Lower leg skin (tissue), 4 donors: ENCODE results near the gene SLIT3. TPM values are rescaled to one million over a fixed set of nuclear protein-coding genes. Genes with fewer than 3 reads are reported as not detected.
A peak's percentile ranks its signal among the peaks of the same experiment; 100 is the strongest.

Source experiments
- DNase-seq, 2 donors: peaks; one replicate each; pipeline ENCODE4 v3.0.0-alpha.2; 2019; ENCODE audit warnings: low spot score in 2 of 2
- H3K4me3 ChIP-seq: fragments of 200-600 bp; sonication (generic); 2 replicates; pipeline ENCODE4 v1.5.1; 2017; ENCODE audit warnings: mild to moderate bottlenecking, low read depth; ENCODE audit not compliant: poor library complexity, severe bottlenecking
- POLR2A ChIP-seq, 2 donors: fragments of 450-650 bp; IDR thresholded peaks; one replicate each; pipeline ENCODE4 v1.6.1; 2016 to 2017; ENCODE audit warnings: antibody characterized with exemption in 2 of 2, mild to moderate bottlenecking in 1 of 2, moderate library complexity in 1 of 2
- WGBS, 2 donors: methylation state at CpG; one replicate each; pipeline ENCODE4 v1.1.5; 2018; 5-methylcytosine and 5-hydroxymethylcytosine counted together
- intact Hi-C: fragments of 100-400 bp; cut with DNase I; formaldehyde crosslinking; loops from one replicate; pipeline ENCODE4 v1.15.0; 2023; ENCODE audit warnings: low total_unique reads
- total RNA-seq, 4 donors: library from RNA; depleted of rRNA; stranded (reverse); fragments of >200 nt; gene quantifications; one replicate each; pipeline ENCODE4 v1.1.0, GENCODE V29; 2016
- TF ChIP-seq, protein P1 (sequence below), 3 donors: fragments of 450-650 bp; IDR thresholded peaks; one replicate each; pipeline ENCODE4 v1.5.1; 2016; ENCODE audit warnings: antibody characterized with exemption in 3 of 3, mild to moderate bottlenecking in 3 of 3, moderate library complexity in 2 of 3

Gene SLIT3
- total RNA-seq, 4 donors from 2014 or later: 12.4 to 66.0 (median 22.8) TPM

DNA sequence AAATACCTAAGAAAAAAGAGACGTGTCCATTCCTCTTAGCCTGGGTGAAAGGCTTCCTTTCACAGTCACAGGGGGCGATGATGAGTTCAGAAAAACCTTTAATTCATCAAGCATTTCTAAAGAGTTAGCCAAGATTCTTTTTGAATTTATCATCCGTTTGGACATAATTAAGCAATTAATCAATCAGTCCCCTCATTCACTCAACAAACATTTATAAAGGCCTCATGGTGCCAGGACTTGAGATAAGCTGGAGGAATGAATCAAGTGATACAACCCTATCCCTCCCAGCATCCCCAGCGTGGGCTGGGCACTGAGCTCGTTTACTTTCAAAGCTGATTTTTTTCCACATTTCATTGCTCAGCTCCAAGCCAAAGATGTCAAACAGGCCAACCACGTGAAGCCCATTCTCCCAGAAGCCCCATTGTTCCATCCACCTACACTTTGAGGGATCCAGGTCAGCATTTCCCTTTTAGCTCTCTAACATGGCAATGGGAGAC lies 140.5 kb downstream of the SLIT3 start:
- intact Hi-C loops: no loop called here
- peak in 1 of 2 donors; percentile 81 for DNase-seq
- no peak for TF ChIP-seq POLR2A (IDR thresholded peaks at IDR 0.05)
- TF ChIP-seq, protein P1, sequence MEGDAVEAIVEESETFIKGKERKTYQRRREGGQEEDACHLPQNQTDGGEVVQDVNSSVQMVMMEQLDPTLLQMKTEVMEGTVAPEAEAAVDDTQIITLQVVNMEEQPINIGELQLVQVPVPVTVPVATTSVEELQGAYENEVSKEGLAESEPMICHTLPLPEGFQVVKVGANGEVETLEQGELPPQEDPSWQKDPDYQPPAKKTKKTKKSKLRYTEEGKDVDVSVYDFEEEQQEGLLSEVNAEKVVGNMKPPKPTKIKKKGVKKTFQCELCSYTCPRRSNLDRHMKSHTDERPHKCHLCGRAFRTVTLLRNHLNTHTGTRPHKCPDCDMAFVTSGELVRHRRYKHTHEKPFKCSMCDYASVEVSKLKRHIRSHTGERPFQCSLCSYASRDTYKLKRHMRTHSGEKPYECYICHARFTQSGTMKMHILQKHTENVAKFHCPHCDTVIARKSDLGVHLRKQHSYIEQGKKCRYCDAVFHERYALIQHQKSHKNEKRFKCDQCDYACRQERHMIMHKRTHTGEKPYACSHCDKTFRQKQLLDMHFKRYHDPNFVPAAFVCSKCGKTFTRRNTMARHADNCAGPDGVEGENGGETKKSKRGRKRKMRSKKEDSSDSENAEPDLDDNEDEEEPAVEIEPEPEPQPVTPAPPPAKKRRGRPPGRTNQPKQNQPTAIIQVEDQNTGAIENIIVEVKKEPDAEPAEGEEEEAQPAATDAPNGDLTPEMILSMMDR (IDR thresholded peaks at IDR 0.05): no peak
- no peak overlapping the region for H3K4me3 ChIP-seq
- WGBS, 2 donors: 43 to 52% methylated on average over 6 of the region's 6 CpGs

DNA sequence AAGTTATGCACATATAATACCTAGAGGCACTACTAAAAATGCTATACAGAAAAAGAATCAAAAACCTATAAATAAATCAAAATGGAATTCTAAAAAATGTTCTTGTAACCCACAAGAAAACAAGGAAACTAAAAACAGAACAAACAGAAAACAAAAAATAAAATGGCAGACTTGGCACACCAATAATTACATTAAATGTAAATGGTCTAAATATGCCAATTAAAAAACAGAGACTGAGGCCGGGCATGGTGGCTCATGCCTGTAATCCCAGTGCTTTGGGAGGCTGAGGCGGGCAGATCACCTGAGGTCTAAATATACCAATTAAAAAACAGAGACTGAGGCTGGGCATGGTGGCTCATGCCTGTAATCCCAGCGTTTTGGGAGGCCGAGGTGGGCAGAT lies 142.2 kb downstream of the SLIT3 start:
- DNase-seq: no peak
- TF ChIP-seq, protein P1 (IDR thresholded peaks at IDR 0.05): no peak
- no peak for TF ChIP-seq POLR2A (IDR thresholded peaks at IDR 0.05)
- WGBS, 2 donors: 94 to 95% methylated on average over 4 of the region's 4 CpGs
- intact Hi-C loops: no loop called here
- H3K4me3 ChIP-seq: no peak overlapping the region

DNA sequence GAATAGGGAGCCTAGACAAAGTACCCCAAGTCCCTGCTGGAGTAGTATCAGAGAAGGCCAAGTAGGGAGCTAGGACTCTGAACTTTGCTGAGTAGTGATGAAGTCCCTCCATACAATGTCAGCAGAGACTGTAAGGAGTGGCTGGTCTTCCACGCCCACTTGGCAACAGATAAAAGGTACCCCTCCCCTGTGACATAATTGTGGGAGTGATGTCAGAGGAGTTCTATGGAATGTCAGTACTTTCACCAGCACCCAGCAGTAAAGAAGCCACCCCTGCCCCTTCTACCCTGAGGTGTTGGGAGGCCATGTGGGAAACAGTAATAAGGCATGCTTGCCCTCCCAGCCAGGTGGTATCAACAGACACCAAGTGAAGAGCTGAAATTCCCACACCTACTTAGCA lies 143.9 kb downstream of the SLIT3 start:
- H3K4me3 ChIP-seq: no peak overlapping the region
- no peak for TF ChIP-seq POLR2A (IDR thresholded peaks at IDR 0.05)
- TF ChIP-seq, protein P1 (IDR thresholded peaks at IDR 0.05): no peak
- intact Hi-C loops: no loop called here
- peak in 1 of 2 donors; percentile 40 for DNase-seq
- 70 to 73% methylated on average over 1 of the region's 1 CpG for WGBS, 2 donors

DNA sequence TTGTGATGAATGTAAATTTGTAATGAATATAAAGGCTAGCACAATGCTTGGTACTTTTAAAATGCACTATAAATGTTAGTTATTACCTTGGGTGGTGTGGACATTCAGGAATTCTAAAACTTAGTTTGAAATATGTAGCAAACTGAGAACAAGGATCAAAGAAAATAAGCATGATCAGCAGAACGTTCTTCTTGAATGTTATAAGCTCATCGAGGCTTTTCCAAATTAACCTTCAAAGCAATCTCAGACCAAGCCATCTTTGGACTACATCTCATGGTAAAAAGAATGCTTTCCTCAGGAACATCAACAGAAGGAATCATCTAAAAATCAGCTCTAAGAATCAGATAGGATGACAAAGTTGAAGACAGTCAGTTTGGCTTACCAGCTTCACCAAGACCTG lies 146.3 kb downstream of the SLIT3 start:
- H3K4me3 ChIP-seq: no peak overlapping the region
- intact Hi-C loops: no loop called here
- TF ChIP-seq, protein P1 (IDR thresholded peaks at IDR 0.05): no peak
- no peak for TF ChIP-seq POLR2A (IDR thresholded peaks at IDR 0.05)
- WGBS, 2 donors: 59 to 63% methylated on average over 2 of the region's 2 CpGs
- no peak for DNase-seq

DNA sequence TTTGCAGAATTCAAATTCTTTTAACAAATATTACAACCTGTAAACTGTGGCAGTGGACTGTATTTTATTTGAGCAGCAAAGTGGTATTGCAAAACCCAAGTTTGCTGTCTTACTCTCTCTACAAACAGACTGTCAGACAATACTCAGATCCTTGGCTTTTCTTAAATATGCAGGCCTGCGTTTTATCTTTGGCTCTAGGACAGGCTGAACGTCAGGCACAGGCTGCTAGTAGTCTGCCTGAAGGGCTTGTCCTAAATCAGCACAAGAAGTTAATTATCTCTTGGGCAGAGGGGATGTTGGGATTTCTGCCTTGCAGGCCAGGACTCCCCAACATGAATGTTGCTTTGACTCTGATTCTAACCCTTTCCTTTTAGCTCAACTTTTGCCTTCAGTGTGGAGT lies 147.5 kb downstream of the SLIT3 start:
- TF ChIP-seq, protein P1 (IDR thresholded peaks at IDR 0.05): no peak
- TF ChIP-seq POLR2A (IDR thresholded peaks at IDR 0.05): no peak
- peak in 1 of 2 donors; percentile 63 for DNase-seq
- no peak overlapping the region for H3K4me3 ChIP-seq
- intact Hi-C loops: no loop called here
- 30 to 36% methylated on average over 2 of the region's 2 CpGs for WGBS, 2 donors

DNA sequence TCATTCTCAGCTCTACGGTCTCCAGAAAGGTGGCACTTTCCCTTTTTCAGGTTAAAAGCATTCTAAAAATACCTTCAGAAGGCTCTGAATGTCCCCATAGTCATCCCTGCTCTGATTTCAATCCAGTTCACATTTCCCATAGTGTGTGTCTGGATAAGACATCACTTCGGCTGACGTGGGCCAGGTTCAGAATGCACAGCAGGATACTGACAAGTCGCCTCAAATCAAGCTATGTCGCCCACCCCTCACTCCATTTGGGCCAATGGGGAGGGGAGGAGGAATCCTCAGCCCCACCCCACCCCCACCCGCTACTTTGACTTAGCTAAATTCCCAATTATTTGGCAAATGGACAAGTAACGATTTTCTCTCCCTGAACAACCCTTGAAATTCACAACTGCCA lies 148.0 kb downstream of the SLIT3 start:
- intact Hi-C loops: no loop called here
- WGBS, 2 donors: 81 to 87% methylated on average over 7 of the region's 7 CpGs
- H3K4me3 ChIP-seq: no peak overlapping the region
- TF ChIP-seq POLR2A (IDR thresholded peaks at IDR 0.05): no peak
- TF ChIP-seq, protein P1 (IDR thresholded peaks at IDR 0.05): no peak
- DNase-seq: peak in 1 of 2 donors; percentile 62
